ENCODE data around the gene NKX3-2. TPM values are rescaled to one million over a fixed set of nuclear protein-coding genes. Genes with fewer than 3 reads are reported as not detected.

The NKX3-2 gene
- total RNA-seq, 2 experiments from 2014 or later, result 0.57 to 0.63 TPM

DNA sequence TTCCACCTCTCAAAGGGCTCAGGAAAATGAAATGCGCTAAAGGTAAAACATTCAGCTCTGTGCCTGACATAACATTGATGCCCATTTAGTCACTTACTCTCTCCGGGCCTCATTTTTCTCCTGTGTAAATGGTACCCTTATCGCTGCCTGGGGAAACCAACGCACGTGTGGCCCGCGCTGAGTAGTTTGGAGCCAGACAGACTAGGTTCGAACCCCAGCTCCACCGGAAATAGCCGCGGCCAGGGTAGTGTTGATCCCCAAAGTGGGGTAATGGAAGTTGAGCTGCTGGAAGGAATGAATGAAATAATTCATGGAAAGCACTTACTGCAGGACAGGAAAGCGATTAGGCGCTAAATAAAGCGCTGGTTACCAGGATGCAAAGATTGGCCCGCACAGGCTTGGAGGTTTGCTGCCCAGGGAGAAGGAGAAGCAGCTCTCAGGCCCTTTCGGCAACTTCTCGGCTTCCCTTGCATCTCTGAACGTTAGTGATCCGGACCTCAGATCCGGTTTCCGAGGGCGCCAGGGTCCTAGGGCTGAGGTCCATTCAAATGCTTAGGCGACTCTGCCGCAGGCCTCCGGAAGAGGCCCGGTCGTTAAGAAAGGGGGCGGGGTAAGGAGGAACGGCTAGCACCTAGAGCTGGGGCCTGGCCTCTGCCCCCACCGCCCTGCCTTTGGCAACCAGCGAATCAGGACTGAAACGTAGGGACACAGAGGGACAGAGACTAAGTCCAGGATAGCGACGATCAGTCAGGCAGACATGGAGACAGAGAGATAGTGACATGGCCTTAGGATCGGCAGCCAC is 13.3 kb downstream of the NKX3-2 start:
- DNase-seq (ENCODE audit: low spot score), result no peak
- TF ChIP-seq EZH2phosphoT487 (IDR thresholded peaks at IDR 0.05; ENCODE audit: borderline replicate concordance, low read depth, low read length), result no peak
- TF ChIP-seq, protein P1, sequence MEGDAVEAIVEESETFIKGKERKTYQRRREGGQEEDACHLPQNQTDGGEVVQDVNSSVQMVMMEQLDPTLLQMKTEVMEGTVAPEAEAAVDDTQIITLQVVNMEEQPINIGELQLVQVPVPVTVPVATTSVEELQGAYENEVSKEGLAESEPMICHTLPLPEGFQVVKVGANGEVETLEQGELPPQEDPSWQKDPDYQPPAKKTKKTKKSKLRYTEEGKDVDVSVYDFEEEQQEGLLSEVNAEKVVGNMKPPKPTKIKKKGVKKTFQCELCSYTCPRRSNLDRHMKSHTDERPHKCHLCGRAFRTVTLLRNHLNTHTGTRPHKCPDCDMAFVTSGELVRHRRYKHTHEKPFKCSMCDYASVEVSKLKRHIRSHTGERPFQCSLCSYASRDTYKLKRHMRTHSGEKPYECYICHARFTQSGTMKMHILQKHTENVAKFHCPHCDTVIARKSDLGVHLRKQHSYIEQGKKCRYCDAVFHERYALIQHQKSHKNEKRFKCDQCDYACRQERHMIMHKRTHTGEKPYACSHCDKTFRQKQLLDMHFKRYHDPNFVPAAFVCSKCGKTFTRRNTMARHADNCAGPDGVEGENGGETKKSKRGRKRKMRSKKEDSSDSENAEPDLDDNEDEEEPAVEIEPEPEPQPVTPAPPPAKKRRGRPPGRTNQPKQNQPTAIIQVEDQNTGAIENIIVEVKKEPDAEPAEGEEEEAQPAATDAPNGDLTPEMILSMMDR (conservative IDR thresholded peaks at IDR 0.05; ENCODE audit: low read length), result no peak

DNA sequence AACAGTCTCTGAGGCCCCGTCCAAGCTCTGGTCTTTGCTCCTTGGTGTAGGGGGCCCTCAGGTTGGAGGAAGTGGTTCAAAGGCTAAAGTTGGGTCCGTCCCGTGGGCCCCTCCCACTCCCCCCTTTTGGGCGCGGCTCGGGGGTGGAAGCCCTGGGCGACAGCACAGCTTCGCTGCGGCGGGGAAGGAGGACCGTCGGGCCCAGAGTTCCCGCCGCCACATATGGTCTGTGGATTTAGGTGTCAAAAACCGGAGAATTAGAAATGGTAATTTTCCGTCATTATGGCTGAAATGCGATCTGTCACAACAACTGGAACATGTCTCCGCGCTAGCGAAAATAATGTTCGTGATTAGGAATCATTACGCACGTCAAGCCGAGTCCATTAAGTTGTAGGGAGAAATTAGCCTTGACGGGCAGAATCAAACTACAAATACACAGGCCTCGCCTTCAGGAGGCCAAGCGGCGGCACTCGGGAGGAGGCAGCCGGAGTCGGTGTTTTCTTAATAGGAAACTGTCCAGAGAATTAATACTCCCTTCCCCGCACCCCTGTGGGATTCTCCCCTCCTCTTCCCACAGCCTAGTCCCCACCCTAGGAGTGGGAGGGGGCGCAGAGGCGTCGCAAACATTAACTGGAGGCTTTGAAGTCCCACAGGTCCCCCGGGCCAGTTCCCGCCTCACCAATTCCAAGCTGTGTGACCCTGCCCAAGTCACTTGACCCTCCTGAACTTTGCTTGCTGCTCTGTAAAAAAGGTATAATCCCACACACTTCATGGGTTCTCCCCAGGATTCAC is 15.0 kb downstream of the NKX3-2 start:
- ChIA-PET CTCF (ENCODE audit: unreplicated experiment) (no interaction called here), POLR2A (interaction anchor here (0.5 to 1.2 kb wide), 3 partner anchors 34 to 282 kb away, joined by 4 to 9 read pairs (median 7); no protein-coding TSS in a partner anchor)
- intact Hi-C loops (cut with micrococcal nuclease; ENCODE audit: unreplicated experiment), result no loop called here
- Histone ChIP-seq H3K4me2 (ENCODE audit: low read length) (peak overlapping the region; percentile 53), H3K27ac (ENCODE audit: low read depth, low read length, poor library complexity, severe bottlenecking) (no peak overlapping the region), H3K79me2 (ENCODE audit: insufficient read depth, low read depth, low read length) (no peaks in the 10 kb centered on the region), H3K4me1 (ENCODE audit: insufficient read depth, low read length, poor library complexity, severe bottlenecking) (peaks cover 13% of the 10 kb centered on the region), H3K9me3 (ENCODE audit: low read length) (no peaks in the 10 kb centered on the region), H2AFZ (ENCODE audit: low read length) (no peak overlapping the region), H3K9me2 (ENCODE audit: insufficient read depth, low read length) (no peaks in the 10 kb centered on the region), H4K20me1 (ENCODE audit: insufficient read depth, low read length) (no peaks in the 10 kb centered on the region), H3K36me3 (ENCODE audit: insufficient read depth, low read length) (no peaks in the 10 kb centered on the region), H3K4me3 (ENCODE audit: low read depth, low read length, poor library complexity, severe bottlenecking) (peak overlapping the region; percentile 36)
- no peak for DNase-seq (ENCODE audit: low spot score)
- BruUV-seq (replicated peaks), result no TSS peak
- TF ChIP-seq EZH2phosphoT487 (IDR thresholded peaks at IDR 0.05; ENCODE audit: borderline replicate concordance, low read depth, low read length), result no peak
- TF ChIP-seq, protein P1 (conservative IDR thresholded peaks at IDR 0.05; ENCODE audit: low read length), result no peak

More for the DNA sequence above, 13.3 kb downstream of the NKX3-2 start:
- intact Hi-C loops (cut with micrococcal nuclease; ENCODE audit: unreplicated experiment), result no loop called here
- H3K27ac ChIP-seq (ENCODE audit: low read depth, low read length, poor library complexity, severe bottlenecking), result no peak overlapping the region
- no peaks in the 10 kb centered on the region for H3K79me2 ChIP-seq (ENCODE audit: insufficient read depth, low read depth, low read length)
- no TSS peak for BruUV-seq (replicated peaks)
- H3K4me3 ChIP-seq (ENCODE audit: low read depth, low read length, poor library complexity, severe bottlenecking), result no peak overlapping the region
- H3K36me3 ChIP-seq (ENCODE audit: insufficient read depth, low read length), result no peaks in the 10 kb centered on the region
- H3K9me3 ChIP-seq (ENCODE audit: low read length), result no peaks in the 10 kb centered on the region
- H3K9me2 ChIP-seq (ENCODE audit: insufficient read depth, low read length), result no peaks in the 10 kb centered on the region
- CTCF ChIA-PET (ENCODE audit: unreplicated experiment), result no interaction called here
- H3K4me2 ChIP-seq (ENCODE audit: low read length), result no peak overlapping the region
- no peaks in the 10 kb centered on the region for H4K20me1 ChIP-seq (ENCODE audit: insufficient read depth, low read length)
- POLR2A ChIA-PET, result interaction anchor here (1.1 kb wide), 1 partner anchor 13 kb away, joined by 3 read pairs; no protein-coding TSS in a partner anchor
- H2AFZ ChIP-seq (ENCODE audit: low read length), result no peak overlapping the region
- H3K4me1 ChIP-seq (ENCODE audit: insufficient read depth, low read length, poor library complexity, severe bottlenecking), result peaks cover 13% of the 10 kb centered on the region
